H1 (cell line): ENCODE data around the gene ACAP2. TPM values are rescaled to one million over a fixed set of nuclear protein-coding genes. Genes with fewer than 3 reads are reported as not detected.

Source experiments
- MAFK ChIP-seq: IDR thresholded peaks from 2 replicates; pipeline ENCODE4 v1.6.1; 2012; ENCODE audit warnings: low read depth, mild to moderate bottlenecking, improper control_type of control experiment, low read length
- SIX5 ChIP-seq: IDR thresholded peaks from 2 replicates; pipeline ENCODE4 v1.6.1; 2011; ENCODE audit warnings: mild to moderate bottlenecking, low read depth, low read length
- polyA plus RNA-seq, 7 experiments: library from polyadenylated mRNA; depleted of rRNA in 3 of 7; stranded (reverse) in 5 of 7; unstranded in 2 of 7; fragments of >200 nt in 5 of 7; fragments of 200-250 nt in 2 of 7; gene quantifications; 1 replicate in 5 of 7; 2 replicates in 1 of 7; 4 replicates in 1 of 7; pipeline versions ENCODE4 v1.2.1 to v1.2.3, GENCODE V29; 2011 to 2013; ENCODE audit warnings: missing spikeins in 2 of 7, mixed read lengths in 2 of 7
- total RNA-seq: library from RNA; stranded (reverse); fragmentation: NEBNext Ultra II Directional; extraction: Animal tissue kit (Norgen Biotek cat#: 25700); gene quantifications from 2 replicates; pipeline ENCODE4 v1.2.1, GENCODE V29; 2021
- TF ChIP-seq, protein P1 (sequence below): fragments of 300-600 bp; sonication (generic); IDR thresholded peaks from 2 replicates; pipeline ENCODE4 v1.7.1; 2012; ENCODE audit warnings: low read length, moderate library complexity, mild to moderate bottlenecking, inconsistent platforms; ENCODE audit not compliant: insufficient replicate concordance

Gene ACAP2
- total and polyA plus RNA-seq, 2 of the 8 experiments (the other 6 are each of a cell fraction or from before 2014, with no cell fraction given) = 7.7 to 37.3 TPM

DNA sequence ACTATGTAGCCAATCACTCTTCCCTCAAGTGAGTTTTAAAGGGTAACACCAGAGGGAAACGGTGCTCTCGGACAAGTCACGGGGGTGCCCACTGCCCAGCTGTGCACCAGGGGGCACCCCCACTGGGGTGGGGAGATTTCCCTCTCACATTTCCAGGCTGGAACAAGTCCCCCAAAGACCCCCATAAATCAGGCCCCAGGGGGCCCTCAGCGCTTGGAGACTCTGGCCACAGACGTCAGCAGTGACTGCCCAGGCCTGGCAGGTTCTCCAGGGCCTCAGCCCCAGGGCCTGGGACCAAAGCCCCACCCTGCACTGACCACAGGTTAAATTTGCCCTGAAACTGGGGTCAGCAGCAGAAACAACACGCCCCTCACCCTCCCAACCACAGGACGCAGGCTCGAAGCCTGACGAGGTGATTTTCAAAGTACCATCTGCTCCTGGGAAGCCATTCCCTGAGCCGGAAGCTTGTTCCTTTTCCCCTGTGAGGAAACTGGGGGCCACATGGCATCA is 188.8 kb downstream of the ACAP2 start (continued):
- TF ChIP-seq, protein P1, sequence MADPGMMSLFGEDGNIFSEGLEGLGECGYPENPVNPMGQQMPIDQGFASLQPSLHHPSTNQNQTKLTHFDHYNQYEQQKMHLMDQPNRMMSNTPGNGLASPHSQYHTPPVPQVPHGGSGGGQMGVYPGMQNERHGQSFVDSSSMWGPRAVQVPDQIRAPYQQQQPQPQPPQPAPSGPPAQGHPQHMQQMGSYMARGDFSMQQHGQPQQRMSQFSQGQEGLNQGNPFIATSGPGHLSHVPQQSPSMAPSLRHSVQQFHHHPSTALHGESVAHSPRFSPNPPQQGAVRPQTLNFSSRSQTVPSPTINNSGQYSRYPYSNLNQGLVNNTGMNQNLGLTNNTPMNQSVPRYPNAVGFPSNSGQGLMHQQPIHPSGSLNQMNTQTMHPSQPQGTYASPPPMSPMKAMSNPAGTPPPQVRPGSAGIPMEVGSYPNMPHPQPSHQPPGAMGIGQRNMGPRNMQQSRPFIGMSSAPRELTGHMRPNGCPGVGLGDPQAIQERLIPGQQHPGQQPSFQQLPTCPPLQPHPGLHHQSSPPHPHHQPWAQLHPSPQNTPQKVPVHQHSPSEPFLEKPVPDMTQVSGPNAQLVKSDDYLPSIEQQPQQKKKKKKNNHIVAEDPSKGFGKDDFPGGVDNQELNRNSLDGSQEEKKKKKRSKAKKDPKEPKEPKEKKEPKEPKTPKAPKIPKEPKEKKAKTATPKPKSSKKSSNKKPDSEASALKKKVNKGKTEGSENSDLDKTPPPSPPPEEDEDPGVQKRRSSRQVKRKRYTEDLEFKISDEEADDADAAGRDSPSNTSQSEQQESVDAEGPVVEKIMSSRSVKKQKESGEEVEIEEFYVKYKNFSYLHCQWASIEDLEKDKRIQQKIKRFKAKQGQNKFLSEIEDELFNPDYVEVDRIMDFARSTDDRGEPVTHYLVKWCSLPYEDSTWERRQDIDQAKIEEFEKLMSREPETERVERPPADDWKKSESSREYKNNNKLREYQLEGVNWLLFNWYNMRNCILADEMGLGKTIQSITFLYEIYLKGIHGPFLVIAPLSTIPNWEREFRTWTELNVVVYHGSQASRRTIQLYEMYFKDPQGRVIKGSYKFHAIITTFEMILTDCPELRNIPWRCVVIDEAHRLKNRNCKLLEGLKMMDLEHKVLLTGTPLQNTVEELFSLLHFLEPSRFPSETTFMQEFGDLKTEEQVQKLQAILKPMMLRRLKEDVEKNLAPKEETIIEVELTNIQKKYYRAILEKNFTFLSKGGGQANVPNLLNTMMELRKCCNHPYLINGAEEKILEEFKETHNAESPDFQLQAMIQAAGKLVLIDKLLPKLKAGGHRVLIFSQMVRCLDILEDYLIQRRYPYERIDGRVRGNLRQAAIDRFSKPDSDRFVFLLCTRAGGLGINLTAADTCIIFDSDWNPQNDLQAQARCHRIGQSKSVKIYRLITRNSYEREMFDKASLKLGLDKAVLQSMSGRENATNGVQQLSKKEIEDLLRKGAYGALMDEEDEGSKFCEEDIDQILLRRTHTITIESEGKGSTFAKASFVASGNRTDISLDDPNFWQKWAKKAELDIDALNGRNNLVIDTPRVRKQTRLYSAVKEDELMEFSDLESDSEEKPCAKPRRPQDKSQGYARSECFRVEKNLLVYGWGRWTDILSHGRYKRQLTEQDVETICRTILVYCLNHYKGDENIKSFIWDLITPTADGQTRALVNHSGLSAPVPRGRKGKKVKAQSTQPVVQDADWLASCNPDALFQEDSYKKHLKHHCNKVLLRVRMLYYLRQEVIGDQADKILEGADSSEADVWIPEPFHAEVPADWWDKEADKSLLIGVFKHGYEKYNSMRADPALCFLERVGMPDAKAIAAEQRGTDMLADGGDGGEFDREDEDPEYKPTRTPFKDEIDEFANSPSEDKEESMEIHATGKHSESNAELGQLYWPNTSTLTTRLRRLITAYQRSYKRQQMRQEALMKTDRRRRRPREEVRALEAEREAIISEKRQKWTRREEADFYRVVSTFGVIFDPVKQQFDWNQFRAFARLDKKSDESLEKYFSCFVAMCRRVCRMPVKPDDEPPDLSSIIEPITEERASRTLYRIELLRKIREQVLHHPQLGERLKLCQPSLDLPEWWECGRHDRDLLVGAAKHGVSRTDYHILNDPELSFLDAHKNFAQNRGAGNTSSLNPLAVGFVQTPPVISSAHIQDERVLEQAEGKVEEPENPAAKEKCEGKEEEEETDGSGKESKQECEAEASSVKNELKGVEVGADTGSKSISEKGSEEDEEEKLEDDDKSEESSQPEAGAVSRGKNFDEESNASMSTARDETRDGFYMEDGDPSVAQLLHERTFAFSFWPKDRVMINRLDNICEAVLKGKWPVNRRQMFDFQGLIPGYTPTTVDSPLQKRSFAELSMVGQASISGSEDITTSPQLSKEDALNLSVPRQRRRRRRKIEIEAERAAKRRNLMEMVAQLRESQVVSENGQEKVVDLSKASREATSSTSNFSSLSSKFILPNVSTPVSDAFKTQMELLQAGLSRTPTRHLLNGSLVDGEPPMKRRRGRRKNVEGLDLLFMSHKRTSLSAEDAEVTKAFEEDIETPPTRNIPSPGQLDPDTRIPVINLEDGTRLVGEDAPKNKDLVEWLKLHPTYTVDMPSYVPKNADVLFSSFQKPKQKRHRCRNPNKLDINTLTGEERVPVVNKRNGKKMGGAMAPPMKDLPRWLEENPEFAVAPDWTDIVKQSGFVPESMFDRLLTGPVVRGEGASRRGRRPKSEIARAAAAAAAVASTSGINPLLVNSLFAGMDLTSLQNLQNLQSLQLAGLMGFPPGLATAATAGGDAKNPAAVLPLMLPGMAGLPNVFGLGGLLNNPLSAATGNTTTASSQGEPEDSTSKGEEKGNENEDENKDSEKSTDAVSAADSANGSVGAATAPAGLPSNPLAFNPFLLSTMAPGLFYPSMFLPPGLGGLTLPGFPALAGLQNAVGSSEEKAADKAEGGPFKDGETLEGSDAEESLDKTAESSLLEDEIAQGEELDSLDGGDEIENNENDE = no peak
- TF ChIP-seq SIX5 (no peak), MAFK (no peak)
- TF ChIP-seq, all 59 proteins: peak for 0
